NT2/D1 (cell line): ENCODE results near the gene RPS18.

Source experiments
- SUZ12 ChIP-seq: IDR thresholded peaks from 2 replicates; pipeline ENCODE4 v1.6.1; 2011; ENCODE audit not compliant: insufficient read length, insufficient read depth; ENCODE audit errors: extremely low read depth
- YY1 ChIP-seq: IDR thresholded peaks from 2 replicates; pipeline ENCODE4 v1.6.1; 2011; ENCODE audit not compliant: insufficient read length, insufficient read depth
- ZNF274 ChIP-seq: IDR thresholded peaks from 2 replicates; pipeline ENCODE4 v1.6.1; 2011; ENCODE audit warnings: mild to moderate bottlenecking, low read depth, low read length

GRCh38 chr6:33295621-33296369, 23.9 kb downstream of the RPS18 start:
- TF ChIP-seq ZNF274 (no peak), YY1 (no peak), SUZ12 (no peak)
